ENCODE data around the gene HMCES.
"Not testable (repeated sequence)": the region's sequence is repeated elsewhere in the genome, so short reads cannot be mapped to it uniquely, and the experiment has no call there.

HMCES gene

GRCh38 chr3:129320261-129320660 lies 41.6 kb downstream of the HMCES start:
- no peak for DNase-seq (ENCODE audit: low read depth in 2 of 2)

GRCh38 chr3:129320825-129321487 lies 42.3 kb downstream of the HMCES start:
- DNase-seq (ENCODE audit: low read depth in 2 of 2): no peak

DNA sequence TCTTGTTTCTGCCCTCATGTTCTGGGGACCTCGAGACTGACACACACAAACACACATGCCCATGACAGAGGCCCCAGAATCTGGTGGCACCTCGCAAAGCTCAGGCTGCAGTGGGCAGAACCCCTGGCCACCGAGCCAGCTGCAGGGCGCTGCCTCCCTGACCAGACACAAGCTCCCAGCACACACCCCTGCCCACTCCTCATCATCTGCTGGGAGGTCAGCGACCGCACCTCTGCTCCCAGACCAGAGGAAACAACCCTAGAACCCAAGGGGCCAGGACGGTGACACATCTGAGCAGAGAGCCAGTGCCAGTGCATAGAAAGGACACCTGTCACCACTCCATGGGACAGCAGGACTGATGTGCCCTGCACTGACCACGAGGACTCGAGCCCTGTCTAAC lies 43.2 kb downstream of the HMCES start:
- DNase-seq (ENCODE audit: low read depth in 2 of 2): no peak

DNA sequence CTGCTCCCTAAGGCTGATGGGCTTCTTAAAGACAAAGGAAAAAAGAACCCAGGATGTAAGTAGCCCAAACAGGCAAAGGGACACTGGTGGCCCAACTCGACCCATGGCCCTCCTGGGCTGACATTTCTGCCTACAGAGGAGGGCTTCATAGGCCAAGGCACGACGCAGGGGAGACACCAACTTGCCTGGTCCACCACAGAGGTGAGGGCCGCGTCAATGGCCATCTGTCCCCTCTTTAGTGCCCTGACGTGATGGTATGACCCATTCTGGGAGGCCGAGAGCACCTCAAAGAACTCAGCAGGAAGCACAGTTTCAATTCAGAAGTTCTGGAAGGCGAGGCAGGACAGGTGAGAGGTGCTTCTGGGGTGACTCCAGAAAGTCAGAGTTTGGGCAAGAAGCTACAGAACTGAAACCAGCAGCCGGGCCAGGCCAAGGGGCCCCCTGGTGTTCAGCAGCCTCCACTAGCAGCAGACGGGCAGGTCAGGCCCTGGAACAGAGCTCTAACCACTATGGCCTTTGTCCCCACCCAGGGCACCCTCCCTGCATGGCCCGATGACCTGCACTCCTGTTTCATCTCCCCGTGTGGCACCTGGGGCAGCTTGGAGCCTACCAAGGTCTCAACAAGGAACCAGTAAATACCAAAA lies 45.1 kb downstream of the HMCES start:
- DNase-seq (ENCODE audit: low read depth in 2 of 2): no peak

DNA sequence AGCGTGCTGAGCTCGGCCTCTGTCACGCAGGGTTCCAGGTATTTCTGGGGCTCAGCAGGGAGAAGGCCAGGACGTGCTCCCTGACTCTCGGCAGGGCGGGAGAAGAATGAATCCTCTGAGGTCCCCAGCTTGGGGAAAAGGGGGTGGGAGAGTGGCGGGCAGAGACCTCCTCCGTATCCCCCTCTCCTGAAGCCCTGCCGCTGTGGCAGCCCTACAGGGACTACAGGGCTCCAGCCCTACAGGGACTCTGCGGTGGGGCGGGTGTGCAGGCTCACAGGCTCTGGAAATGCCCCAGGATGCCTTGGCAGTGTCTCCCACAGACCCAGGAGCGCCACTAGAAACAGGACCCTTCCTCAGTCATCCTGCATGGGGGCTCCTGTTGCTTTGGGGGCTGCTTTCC lies 46.2 kb downstream of the HMCES start:
- no peak for DNase-seq (ENCODE audit: low read depth in 2 of 2)

GRCh38 chr3:129325383-129325782 lies 46.7 kb downstream of the HMCES start:
- DNase-seq (ENCODE audit: low read depth in 2 of 2): no peak

GRCh38 chr3:129326138-129326537 lies 47.5 kb downstream of the HMCES start:
- DNase-seq (ENCODE audit: low read depth in 2 of 2): no peak

- no peak for DNase-seq (ENCODE audit: low read depth in 2 of 2)
Observed at GRCh38 chr3:129326595-129326994, 47.9 kb downstream of the HMCES start.

GRCh38 chr3:129327510-129327909 lies 48.8 kb downstream of the HMCES start:
- no peak for DNase-seq (ENCODE audit: low read depth in 2 of 2)

- DNase-seq (ENCODE audit: low read depth in 2 of 2): no peak
Observed at GRCh38 chr3:129329858-129330257, 51.2 kb downstream of the HMCES start.

GRCh38 chr3:129330409-129330808 lies 51.7 kb downstream of the HMCES start:
- DNase-seq (ENCODE audit: low read depth in 2 of 2): no peak

DNA sequence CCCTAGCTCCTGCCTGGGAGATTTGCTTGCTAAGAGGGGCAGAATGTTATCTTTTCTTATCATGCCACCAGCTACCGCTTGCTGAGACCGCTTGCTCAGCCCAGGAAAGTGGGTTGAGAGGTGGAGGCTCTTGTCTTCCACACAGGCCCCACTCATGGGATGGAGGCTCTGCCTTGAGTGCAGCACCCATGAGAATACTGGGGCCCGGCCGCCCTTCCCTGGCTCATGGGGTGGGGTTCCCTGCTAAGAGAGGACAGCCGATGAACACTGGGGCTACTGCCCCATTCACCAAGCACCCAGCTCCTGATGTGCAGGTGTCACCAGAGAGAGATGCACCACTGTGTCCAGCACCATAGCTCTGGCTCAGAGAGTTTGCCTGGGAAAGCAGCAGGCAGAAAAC lies 55.2 kb downstream of the HMCES start:
- DNase-seq (ENCODE audit: low read depth in 2 of 2): no peak

GRCh38 chr3:129336093-129336706 lies 57.5 kb downstream of the HMCES start:
- DNase-seq (ENCODE audit: low read depth in 2 of 2): no peak

GRCh38 chr3:129337719-129338118 lies 59.0 kb downstream of the HMCES start:
- not testable (repeated sequence) for DNase-seq (ENCODE audit: low read depth in 2 of 2)

- not testable (repeated sequence) for DNase-seq (ENCODE audit: low read depth in 2 of 2)
Observed at GRCh38 chr3:129339186-129339585, 60.5 kb downstream of the HMCES start.

DNA sequence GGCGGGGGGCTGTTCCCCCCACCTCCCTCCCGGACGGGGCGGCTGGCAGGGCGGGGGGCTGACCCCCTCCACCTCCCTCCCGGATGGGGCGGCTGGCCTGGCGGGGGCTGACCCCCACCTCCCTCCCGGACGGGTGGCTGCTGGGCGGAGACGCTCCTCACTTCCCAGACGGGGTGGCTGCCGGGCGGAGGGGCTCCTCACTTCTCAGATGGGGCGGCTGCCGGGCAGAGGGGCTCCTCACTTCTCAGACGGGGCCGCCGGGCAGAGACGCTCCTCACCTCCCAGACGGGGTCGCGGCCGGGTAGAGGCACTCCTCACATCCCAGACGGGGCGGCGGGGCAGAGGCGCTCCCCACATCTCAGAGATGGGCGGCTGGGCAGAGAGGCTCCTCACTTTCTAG lies 61.2 kb downstream of the HMCES start:
- not testable (repeated sequence) for DNase-seq (ENCODE audit: low read depth in 2 of 2)

DNA sequence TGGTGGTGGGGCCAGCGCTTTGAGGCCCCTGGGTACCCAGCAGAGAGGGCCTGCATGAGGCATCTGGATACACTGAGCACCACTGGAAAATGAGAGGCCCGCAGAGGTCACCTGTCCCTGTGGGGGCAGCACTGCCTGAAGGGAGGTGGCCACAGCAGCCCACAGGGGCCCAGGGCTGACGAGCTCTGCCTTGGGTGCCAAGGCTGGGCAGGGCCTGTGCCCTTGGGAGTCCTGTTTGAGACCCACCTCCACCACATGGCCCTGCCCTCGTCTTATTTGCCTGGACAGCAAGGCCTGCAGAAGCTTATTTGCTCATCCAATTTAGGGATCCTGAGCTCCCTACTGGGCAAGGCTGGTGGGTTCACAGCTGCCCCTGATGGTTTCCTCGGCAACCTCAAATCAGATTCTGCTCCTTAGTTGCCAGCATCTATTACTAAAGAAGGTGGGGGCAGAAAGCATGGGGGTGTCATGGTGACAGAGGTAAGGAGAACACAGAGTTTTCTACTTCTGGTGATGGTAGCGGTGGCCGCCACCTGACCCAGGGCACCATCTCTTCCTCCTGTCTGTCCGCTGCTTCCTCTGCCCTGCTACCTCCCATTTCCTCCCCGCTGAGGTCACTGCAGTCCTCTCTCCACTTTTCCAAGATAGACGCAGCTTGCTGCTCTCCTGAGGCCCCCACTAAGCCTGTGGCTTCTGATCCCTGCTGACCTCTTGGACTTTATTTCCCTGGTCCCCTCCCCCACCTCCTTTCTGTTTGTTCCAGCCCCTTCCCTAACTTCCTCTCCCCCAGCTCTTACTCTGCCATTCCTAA lies 62.9 kb downstream of the HMCES start:
- no peak for DNase-seq (ENCODE audit: low read depth in 2 of 2)

DNA sequence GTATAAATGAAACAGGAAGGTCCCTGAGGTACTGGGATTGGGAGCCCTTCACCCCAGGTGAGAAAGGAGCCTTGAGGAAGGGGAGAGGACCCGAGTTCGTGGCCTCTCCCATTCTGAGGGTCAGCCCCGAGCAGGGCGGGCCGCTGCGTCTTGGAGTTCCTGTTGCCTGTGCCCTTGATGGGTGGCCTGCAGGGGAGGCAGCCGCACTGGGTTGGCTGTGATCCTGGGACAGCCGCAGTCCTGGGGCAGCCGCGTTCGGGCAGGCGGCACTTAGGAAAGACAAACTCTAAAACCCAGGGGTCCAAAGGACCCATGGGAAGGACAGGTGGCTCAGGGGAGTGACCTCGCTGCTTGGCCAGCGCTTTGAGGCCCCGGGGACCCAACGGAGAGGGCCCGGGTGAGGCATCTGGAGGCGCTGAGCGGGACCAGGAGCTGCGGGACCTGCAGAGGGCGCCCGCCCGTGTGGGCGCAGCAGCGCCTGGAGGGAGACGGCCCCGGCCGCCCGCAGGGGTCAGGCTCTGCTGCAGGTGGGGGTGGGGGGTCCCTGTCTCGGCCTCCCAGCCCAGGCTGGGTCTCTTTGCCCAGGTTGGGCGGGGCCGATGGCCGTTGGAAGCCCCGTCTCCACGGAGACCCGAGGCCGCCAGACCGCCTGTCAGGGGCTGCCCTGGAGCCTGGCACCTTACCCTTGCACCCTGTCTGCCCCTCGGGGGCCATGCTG lies 65.1 kb downstream of the HMCES start:
- peak in 1 of 2 donors; percentile 22 for DNase-seq (ENCODE audit: low read depth in 2 of 2)

DNA sequence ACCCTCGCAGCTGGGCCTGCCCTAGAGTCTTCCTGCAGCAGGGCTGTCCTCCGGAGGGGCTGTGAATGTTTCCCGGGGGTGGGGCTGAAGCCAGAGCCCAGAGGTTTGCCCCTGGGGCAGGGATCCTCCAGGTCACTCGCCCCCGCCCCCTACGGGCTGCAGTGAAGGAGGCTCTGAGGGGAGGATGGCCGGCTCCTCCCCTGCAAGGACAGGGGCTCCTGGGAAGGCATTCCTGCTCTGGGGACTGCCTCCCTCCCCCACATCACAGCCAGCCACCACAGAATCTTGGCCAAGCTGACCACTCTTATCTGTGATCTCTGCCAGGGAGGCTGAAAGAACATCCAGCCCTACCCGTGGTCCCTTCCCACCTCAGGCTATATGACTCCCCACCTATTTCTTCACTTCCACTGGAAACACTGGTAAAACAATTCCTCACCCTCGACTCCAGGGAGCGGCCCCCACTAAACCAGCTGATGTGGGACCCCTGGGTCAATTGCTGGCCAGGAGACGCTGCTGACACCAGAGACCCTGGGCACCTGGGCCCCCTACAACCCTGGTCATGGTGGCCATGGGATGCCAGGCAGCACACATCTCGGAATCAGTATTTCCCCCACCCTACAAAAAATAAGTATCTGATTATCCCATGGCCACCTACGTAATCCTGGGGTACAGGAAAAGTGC lies 66.0 kb downstream of the HMCES start:
- no peak for DNase-seq (ENCODE audit: low read depth in 2 of 2)

DNA sequence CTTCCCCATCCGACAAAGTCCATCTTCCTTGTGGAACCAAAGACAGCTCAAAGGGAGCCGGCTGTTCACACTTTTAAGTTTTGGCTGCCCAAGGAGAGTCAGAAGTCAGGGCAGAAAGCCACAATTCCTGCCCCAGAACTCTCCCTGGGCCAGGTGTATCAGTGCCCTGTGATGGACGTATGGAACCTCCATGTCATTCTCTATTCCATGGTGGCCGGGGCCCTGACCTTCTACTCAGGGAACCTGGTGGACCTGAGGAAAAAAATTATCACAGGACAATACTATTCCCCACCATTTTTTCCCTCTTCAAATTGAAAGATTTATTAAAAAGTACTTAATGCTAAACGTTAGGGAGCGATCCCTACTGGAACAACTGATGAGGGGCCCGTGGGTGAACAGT lies 66.6 kb downstream of the HMCES start:
- no peak for DNase-seq (ENCODE audit: low read depth in 2 of 2)

DNA sequence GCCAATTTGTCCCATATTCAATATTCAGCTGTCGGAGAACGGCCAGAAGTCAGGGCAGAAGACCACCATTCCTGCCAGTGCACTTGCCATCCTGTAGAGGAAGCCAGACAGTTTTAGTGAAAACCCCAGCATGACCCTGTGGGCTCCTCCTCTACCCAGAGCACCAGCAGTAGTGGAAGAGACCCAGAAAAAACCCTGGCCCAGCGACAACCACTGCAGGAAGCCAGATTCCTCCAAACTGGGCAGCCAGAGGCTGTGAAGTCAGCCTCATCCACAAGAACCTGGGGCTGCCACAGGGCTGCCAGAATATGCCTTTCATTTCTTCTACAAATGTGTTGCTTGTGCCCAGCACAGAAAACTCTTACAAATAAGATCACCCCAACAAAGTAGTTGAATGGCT lies 67.3 kb downstream of the HMCES start:
- no peak for DNase-seq (ENCODE audit: low read depth in 2 of 2)

Data from activated CD4-positive, alpha-beta T cell treated with anti-CD3 and anti-CD28 coated beads for 24 hours (primary cell).